ENCODE measurements around the gene KCNN3.
A peak's percentile ranks its signal among the peaks of the same experiment; 100 is the strongest.

Gene KCNN3

GRCh38 chr1:154807048-154807591, 63.0 kb downstream of the KCNN3 start:
- no peak for TF ChIP-seq CTCF (IDR thresholded peaks at IDR 0.05; ENCODE audit: control extremely low read depth, extremely low read depth, low read depth, missing control alignments)
- POLR2A ChIA-PET, result interaction anchor here (0.6 to 1.1 kb wide), 5 partner anchors 16 to 237 kb away, joined by 3 to 11 read pairs (median 4); no protein-coding TSS in a partner anchor
- CTCF ChIA-PET, result interaction anchor here (1.0 to 3.6 kb wide), 15 partner anchors 10 to 254 kb away, joined by 3 to 24 read pairs (median 5); no protein-coding TSS in a partner anchor
- peak; percentile 81 for DNase-seq (ENCODE audit: extremely low spot score)

GRCh38 chr1:154806333-154806732, 63.7 kb downstream of the KCNN3 start:
- no peak for DNase-seq (ENCODE audit: extremely low spot score)
- TF ChIP-seq CTCF (IDR thresholded peaks at IDR 0.05; ENCODE audit: control extremely low read depth, extremely low read depth, low read depth, missing control alignments), result no peak
- ChIA-PET CTCF (interaction anchor here (1.0 to 3.6 kb wide), 15 partner anchors 9 to 255 kb away, joined by 3 to 24 read pairs (median 5); no protein-coding TSS in a partner anchor), POLR2A (interaction anchor here (0.6 to 1.1 kb wide), 4 partner anchors 15 to 164 kb away, joined by 3 to 11 read pairs (median 4); no protein-coding TSS in a partner anchor)

- TF ChIP-seq CTCF (IDR thresholded peaks at IDR 0.05; ENCODE audit: control extremely low read depth, extremely low read depth, low read depth, missing control alignments), result no peak
- POLR2A ChIA-PET, result no interaction called here
- CTCF ChIA-PET, result interaction anchor here (1.0 to 2.8 kb wide), 8 partner anchors 9 to 257 kb away, joined by 3 to 11 read pairs (median 3); partner anchors contain the start of gene KCNN3
- no peak for DNase-seq (ENCODE audit: extremely low spot score)
Observed at GRCh38 chr1:154802982-154803920, 66.8 kb downstream of the KCNN3 start.

GRCh38 chr1:154802336-154802969, 67.6 kb downstream of the KCNN3 start:
- no peak for DNase-seq (ENCODE audit: extremely low spot score)
- ChIA-PET POLR2A (interaction anchor here (0.5 kb wide), 1 partner anchor 133 kb away, joined by 4 read pairs; no protein-coding TSS in a partner anchor), CTCF (interaction anchor here (0.9 to 2.8 kb wide), 10 partner anchors 9 to 256 kb away, joined by 3 to 11 read pairs (median 3); partner anchors contain the start of gene KCNN3)
- no peak for TF ChIP-seq CTCF (IDR thresholded peaks at IDR 0.05; ENCODE audit: control extremely low read depth, extremely low read depth, low read depth, missing control alignments)

GRCh38 chr1:154801234-154802011, 68.7 kb downstream of the KCNN3 start:
- POLR2A ChIA-PET, result interaction anchor here (0.5 kb wide), 1 partner anchor 132 kb away, joined by 4 read pairs; no protein-coding TSS in a partner anchor
- CTCF ChIA-PET, result interaction anchor here (0.9 to 2.8 kb wide), 9 partner anchors 8 to 65 kb away, joined by 3 to 11 read pairs (median 3); no protein-coding TSS in a partner anchor
- TF ChIP-seq CTCF (IDR thresholded peaks at IDR 0.05; ENCODE audit: control extremely low read depth, extremely low read depth, low read depth, missing control alignments), result no peak
- DNase-seq (ENCODE audit: extremely low spot score), result no peak
